Ecto neural progenitor cell (in vitro differentiated cells): ENCODE data around the gene MAP3K9.

Experiments used
- DNase-seq: peaks from one replicate; pipeline ENCODE4 v3.0.0-alpha.2; 2018; ENCODE audit warnings: low spot score

Gene MAP3K9

DNA sequence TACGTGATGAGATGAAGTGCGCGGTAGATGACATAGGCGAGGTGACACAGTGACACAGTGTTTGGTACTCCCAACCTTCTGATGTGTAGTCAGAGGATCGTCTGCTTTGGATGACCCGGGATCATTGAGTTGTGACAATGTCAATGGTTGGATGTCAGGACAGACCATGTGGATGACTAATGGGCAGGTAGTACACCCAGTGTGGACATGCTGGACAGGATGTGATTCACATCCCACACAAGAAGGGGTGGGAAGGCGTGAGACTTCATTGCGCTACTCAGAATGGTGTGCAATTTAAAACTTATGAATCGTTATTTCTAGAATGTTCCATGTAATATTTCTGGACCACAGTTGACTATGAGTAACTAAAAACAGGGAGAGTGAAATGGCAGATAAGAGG is 23.8 kb downstream of the MAP3K9 start:
- no peak for DNase-seq

DNA sequence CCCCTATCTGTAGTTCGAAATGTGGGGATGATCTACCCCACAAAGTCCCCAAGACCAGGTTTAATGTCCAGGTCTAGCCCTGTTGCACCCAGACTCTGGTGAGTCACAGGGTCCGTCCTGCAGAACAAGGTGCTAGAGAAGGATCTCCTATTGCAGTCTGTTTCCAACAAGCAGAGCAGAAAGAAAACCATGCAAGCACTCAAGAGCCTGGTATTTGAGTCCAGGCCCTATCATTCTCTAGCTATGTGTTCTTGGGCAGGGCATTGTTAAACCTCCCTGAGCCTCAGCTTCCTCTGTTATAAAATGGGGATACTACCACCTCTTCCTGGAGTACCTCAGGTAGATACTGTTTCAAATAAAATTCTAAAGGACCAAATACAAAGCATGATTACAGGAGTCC is 24.4 kb downstream of the MAP3K9 start:
- no peak for DNase-seq

DNA sequence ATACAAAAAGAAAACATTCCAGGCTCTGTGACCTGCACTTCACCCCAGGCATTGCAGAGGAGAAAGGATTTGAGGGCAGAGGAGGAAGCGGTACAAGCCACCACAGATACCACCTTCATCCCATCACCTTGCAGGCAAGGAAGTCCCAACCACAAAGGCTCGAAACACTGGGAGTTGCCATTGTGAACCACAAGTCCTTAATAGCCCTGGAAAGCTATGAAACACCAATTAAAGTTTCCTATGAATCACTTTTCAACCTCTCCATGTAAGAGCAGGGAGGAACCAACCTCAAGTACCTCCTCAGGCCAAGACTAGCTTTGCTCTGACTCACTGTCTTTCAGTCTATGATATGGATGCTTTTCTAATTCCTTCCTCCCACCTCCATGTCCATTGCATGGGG is 27.0 kb downstream of the MAP3K9 start:
- no peak for DNase-seq

DNA sequence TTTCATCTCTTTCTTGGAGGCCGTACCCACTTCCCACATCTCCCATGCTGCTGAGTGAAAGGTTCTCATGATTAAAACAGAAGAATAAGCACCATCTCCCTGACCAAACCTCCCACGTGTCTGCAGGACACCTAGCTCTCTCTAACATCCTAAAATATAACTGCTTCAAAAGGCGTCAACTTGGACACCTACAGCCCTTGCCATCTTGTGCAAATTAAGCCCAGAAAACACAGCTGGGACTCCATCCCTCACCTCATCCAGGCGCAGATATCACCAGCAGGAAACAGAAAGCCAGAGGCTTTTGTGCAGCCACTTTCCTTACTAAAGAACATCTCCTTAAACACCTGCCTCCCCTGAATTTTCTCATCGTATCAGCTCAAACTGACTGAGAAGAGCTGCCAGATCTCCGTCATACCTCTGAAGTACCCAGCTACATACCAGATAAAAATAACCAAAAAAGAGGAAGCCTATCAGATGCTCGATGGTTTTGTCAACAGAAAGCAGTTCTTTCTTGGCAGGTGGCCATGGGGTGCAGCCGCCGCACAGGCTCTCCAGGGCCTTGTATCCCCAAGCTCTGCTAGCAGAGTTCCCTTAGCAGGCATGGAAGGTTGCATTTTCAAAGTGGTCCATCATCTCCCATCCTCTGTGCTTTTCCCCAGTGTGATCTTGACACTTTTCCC is 28.8 kb downstream of the MAP3K9 start:
- no peak for DNase-seq

DNA sequence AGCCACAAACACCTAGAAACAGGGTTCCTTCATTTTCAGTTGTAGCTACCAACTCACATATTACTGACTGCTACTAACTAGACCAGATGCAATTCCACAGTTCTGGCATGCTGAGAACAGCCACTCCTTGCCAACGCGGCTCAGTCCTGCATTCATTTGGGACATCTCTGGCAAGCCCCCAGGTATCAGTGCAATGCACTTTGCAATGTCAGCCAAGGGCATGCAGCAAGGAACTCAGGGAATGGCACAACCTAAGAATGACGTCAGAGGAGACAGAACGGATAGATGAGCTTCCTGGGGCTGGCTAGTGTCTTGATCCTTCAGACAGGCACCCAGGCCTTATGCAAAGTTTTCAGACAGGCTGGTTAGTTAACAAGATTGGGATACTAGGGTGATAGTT is 29.6 kb downstream of the MAP3K9 start:
- no peak for DNase-seq

DNA sequence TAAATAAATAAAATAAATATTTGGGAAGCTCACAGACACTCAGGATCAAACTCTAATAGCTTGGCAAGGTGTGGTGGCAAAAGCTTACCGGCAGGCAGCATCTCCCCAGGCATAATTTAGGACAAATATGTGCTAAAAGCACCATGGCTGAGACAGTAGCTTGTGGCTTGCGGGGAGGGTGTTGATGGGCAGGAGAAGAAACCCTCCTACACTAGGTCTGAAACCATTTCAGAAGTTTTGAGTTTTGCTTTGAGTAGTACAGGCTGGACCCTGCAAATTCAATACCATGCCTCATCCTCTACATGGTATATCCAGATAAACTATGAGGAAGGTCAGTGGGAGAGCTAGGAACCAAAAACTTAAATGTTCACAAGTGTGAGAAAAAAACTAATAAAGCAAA is 33.1 kb downstream of the MAP3K9 start:
- DNase-seq: no peak

DNA sequence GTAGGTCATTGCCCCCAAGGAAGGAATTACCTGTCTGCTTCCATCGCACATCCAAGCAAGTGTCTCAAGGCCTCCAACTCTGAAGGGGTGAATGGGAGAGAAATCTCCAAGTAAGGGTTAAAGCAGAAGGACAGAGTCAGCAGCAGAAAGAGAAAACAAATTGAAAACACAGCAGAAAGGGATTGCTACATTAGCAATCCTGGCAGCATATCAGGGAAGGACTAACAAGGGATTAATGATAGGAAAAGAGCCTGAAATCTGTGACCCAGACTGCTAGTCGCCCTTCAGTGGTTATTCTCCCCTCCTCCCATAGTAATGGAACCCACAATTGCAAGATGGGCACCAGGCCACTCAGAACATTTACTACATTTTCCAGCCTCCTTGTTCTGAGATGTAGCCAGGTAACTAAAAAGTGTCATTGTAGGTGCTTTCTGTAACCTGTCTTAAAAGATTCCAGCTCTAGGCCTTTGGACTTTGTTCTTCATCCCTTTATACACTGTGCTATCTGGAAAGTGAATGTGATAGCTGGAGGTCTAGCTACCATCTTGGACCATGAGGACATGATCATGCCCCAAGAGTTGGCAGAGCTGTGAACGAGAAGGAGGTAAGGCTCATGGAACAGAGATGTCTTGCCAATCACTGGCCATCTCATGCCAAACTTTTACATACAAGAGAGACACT is 36.0 kb downstream of the MAP3K9 start:
- DNase-seq: no peak

DNA sequence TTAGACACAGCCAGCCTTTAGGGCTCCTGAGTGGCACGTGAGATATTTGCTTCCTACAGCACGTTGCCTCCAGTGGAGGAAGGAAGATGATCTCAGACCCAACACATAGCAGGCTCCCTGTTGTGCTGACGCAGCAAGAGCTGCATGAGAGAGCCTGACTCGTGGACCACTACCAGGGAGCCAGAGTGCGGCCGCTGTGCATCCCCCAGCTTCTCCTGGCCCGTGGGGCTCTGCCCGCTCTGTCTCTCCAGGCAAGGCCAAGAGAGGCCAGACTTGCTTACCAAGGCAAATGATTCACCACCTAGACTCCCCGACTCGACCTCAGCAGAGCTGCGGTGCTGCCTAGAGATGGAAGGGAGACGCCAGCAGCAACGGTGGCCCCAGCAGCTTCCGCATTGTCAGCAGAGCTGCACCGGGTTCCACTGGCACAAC is 37.5 kb downstream of the MAP3K9 start:
- DNase-seq: no peak

DNA sequence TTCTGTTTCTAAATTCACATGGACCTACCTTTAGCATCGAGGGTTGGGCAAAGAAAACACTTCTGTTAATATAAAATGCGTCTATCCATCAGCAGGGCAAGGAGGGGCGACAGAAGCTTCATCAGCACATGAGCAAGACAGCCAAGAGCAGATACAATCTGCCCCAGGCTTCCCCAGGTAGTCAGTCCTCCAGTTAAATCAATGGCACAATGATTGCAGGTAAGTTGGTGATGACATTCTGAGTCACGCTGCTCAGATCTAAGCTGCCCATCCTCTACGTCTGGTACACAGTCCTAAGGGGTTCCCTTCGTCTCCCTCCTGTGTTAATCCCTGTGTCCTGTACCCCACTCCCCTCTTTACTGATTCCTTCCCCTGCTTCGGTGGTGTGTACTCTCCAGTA is 38.8 kb downstream of the MAP3K9 start:
- no peak for DNase-seq

DNA sequence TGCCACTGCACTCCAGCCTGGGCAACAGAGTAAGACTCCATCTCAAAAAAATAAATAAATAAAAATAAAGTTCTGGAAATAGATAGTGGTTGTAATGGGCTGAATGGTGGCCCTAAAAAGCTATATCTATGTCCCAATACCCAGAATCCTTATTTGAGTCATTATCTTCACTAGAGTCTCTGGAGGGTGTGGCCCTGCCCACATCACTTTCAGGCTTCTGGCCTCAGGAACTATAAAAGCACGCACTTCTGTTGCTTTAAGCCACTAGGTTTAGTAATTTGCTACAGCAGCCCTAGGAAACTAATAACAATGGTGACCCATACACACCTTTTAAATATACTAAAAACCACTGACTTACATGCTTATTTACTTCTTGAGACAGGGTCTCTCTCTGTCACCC is 49.9 kb downstream of the MAP3K9 start:
- DNase-seq: no peak

DNA sequence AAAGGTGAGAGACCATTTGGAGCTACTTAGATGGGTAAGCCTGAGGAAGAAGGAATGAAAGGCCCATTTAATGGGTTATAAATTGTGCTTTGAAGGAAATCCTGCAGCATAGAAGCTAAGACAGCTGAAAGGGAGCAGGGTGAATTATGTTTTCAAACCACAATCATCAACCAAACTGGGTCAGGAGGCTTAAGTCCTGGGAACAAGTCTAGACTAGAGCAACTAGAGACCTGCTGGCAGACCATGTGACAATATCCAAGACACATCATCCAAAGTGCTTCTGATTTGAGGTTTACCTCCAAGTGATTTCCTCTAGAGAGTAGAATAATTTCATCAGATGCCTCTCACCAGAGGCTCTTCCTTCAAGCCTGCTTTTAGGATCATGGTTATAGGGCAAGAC is 53.7 kb downstream of the MAP3K9 start:
- no peak for DNase-seq

DNA sequence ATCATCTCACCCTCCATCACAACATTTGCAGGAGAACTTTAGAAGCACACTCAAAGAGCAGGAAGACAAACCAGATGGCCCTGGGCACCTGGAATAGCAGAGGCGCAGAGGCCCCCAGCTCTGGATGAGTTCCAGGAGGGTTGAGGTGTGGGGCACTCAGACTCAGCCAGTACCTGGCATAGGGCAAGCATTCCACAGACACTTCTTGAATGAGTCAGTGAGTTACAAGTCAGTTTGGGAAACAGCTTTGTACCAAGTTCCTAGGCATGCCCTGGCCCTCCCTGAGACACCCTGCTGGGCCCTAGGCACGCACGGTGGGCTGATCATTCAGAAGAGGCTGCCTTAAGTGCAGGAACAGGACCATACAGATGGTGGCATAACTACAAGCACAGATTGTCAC is 54.3 kb downstream of the MAP3K9 start:
- DNase-seq: no peak

DNA sequence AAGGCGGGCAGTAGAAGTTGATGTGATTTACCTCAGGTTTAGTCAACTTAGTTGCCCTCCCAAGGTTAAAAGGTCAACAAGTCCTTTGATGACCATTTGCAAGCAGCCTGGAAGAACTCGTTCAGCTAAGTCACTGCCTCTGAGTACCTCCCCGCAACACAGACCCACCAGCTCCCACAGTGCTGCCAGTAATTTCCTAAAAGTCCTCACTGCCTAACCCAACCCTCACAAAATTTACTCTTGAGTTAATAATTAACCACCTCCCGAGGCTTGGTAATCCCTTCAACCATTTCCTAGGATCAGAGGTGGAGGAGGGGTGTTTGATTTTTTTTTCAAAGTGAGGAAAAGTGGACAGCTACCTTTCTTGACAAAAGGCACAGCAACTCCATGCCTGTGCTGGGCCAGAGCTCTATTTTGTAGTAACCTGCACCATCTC is 55.8 kb downstream of the MAP3K9 start:
- DNase-seq: no peak

DNA sequence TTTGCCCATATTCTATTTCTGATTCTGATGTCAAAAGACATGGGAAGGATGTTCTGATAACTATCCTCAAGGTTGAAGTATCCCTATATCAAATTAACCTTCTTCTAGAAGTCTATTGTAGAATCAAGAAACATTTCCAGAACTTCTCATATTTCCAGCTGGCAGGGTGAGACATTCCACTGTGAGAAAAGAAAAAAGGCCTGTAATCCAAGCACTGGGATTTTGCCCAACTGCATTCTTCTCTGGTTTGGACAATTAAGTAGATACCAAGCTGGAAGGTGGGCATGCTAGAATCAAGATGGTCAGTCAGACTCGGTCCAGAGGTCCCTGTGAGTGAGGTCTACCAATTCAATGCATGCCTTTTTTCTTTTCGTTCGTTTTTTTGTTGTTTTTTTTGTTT is 60.9 kb downstream of the MAP3K9 start:
- no peak for DNase-seq

DNA sequence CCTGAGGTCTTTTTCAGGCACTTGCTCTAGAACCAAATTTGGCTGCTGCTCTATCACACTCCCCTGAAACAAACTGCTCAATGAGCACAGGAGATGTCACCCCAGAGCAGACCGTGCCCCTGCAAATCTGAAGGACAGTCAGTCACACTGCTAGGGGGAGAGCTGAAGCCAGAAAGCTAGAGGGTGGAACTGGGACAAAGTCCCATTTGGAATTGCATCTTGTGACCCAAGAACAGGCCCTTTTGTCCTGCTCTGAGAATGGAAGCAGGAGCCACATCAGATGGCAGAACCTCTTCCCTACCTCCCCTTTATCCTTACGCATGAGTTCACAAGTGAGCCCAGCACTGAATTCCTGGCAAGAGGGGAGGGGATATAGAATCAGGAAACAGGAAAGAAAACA is 64.7 kb downstream of the MAP3K9 start:
- no peak for DNase-seq

DNA sequence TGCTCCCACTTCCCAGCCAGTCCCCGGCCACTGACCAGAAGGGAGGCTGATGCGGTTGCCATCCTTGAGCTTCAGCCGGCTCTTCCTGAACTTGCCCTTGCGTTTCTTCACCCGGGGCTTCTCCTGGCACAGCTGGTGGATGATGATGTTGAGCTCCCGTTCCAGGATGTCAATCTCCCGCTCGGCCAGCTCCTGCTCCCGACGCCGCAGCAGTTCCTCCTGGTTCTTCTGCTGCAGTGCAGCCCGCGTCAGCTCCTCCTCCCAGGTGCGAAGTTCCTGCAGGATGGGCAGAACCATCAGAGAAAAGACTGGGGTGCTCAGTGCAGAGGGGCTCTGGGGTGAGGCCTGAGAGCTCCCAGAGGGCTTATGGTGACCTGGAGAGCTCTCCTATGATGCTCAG is 67.0 kb downstream of the MAP3K9 start:
- DNase-seq: no peak

DNA sequence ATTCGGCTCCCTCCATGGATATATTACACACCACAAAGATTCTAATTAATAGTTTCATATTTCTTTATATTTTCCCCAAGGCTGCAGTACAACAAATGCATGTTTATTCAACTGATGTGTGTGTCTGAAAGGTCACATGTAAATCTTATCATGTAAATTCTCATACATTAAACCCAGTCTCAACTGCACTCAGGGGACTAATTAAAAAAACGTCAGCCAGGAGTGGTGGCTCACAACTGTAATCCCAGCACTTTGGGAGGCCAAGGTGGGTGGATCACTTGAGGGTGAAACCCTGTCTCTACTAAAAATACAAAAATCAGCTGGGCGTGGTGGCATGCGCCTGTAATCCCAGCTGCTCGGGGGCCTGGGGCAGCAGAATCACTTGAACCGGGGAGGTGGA is 67.8 kb downstream of the MAP3K9 start:
- DNase-seq: no peak

DNA sequence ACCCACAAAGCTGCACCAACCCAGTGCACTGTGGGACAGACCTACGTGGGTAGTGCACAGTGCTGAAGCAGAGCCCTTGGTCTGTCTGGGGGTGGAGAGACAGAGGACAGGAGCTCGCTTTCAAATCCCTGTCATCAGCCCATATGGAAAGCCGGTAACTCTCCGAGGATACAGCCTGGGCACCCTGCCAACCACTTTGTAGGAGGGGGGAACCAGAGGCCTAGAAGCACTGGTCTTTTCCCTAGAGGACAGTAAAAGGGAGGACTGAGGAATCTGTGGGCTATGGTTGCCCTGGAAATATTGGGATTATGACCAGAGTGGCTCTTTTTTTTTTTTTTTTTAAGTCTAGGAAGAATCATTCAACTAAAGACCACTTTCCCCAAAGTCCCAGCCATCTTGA is 74.3 kb downstream of the MAP3K9 start:
- no peak for DNase-seq

DNA sequence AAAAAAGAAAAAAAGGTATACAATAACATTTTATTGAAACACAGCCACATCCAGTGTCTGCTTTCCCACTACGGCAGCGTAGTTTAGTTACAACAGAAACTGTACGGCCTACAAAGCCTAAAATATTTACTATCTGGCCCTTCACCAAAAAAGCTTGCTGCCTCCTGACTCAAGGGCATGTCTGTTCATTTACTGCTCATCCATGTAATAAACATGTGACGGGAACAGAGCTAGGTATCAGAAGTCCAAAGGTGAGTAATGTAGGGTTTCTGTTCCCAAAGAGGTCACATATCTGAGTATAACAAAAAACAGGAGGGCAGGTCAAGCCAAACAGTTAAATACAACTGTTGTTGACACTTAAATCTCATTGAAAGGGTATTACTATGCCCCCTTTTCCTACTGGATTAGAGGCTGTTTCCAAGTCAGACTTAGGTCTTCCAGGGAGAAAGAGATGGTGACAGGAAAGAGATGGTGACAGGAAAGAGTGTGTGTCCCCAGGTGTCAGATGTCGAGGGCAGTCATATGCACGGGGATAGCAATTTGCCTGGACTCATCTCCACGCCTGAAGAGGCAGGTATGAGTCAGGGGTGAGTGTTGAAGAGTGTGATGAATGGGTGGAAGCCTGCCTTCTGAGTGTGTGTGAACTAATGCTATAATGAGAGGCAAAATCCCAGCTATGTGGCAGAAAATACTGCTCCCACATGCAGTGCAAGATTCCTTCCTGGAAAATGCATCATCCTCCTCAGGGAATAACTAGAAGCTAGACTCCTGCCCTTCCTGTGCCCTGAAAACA is 77.7 kb downstream of the MAP3K9 start:
- DNase-seq: no peak

DNA sequence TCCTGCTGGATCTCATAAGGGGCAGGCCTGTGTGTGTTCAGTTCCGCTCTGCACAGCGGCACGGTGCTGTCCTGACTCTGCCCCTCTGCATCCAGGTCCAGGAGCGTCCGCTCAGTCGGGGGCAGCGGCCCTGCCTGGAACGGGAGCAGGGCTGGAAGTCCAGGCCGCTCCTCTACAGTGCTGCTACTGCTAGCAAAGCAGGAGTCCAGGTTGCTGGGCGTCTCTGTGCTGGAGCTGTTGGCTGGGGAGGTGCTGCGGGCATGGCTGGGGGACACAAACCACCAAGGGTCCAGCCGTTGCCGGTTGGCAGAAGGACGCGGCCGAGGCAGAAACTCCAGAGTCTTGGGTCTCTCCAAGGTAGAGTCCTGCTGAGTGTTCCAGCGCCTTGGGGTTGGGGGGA is 78.9 kb downstream of the MAP3K9 start:
- no peak for DNase-seq

DNA sequence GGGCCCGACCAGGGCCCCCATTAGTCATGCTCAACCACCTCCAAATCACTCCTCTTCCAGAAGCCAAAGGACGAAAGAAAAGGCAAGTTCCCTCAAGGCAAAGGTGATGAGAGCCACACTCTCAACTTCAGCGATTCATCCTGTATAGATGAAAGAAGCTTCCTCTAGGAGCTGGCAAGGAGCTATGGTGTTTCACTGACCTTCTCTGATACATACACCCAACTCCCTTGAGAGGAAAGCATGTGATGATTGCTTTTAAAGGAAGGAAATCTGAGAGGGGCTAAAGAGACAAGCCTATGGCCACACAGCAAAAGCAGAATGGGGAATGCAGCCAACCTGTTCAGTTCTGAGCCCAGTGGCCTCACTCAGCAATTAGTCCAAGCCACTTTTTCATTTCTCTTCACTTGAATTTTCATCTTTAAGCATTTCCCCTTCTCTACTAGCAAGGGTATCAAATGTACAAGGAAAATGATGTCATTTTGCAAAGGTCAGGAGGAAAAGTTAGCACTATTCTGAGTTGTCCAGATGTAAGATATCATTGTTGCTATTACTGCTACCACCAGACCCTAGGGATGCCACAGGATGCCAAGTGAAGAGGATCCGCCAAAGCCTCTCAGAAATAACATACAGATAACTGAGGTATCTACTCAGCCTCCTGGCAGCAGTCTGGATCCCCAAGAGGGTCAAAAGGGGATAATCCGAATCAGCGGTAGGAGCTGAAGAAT is 82.5 kb downstream of the MAP3K9 start:
- DNase-seq: no peak

DNA sequence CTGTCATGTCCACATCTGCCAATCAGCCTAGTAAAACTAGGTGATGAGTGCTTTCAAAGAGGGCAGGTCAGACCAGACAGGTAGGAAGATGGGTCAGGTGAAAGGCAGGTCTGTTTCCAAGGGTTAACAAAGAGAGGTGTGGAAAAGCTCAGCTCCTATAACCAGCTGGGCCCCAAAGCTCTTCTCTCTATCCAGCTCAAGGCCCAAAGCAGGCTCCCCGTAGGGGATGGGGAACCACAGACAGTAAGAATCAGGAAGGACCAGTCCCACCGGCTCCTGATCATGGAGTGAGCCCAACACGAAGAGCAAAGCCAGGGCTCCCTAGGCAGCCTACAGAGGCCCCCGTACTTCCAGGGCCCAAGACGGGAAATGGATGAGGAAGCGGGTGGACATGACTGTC is 84.4 kb downstream of the MAP3K9 start:
- no peak for DNase-seq

DNA sequence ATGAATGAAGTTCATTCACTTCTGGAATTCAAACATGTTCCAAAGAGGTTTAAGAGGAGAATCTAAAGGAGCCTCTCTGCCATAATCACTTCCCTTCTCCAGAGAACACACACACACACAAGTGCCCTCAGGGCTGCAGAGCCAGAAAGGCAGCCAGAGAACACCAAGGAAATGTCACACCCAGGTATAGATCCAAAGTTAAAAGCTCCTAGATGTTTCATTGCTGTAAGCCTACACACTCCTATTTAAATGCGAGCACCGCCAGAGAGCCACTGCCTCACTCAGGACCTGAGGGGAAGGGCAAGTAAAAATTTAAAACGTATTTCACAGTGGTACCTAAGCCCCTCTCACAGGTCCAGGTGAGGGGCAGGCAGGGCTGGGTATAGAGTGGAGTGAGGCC is 85.2 kb downstream of the MAP3K9 start:
- DNase-seq: no peak
